ENCODE results near the gene POLD3. TPM values are rescaled to one million over a fixed set of nuclear protein-coding genes. Genes with fewer than 3 reads are reported as not detected.

Gene POLD3
- total and polyA plus RNA-seq, 10 of the 15 experiments (the other 5 are each of a cell fraction or from before 2014, with no cell fraction given), result 23.8 to 63.7 (median 38.7) TPM

DNA sequence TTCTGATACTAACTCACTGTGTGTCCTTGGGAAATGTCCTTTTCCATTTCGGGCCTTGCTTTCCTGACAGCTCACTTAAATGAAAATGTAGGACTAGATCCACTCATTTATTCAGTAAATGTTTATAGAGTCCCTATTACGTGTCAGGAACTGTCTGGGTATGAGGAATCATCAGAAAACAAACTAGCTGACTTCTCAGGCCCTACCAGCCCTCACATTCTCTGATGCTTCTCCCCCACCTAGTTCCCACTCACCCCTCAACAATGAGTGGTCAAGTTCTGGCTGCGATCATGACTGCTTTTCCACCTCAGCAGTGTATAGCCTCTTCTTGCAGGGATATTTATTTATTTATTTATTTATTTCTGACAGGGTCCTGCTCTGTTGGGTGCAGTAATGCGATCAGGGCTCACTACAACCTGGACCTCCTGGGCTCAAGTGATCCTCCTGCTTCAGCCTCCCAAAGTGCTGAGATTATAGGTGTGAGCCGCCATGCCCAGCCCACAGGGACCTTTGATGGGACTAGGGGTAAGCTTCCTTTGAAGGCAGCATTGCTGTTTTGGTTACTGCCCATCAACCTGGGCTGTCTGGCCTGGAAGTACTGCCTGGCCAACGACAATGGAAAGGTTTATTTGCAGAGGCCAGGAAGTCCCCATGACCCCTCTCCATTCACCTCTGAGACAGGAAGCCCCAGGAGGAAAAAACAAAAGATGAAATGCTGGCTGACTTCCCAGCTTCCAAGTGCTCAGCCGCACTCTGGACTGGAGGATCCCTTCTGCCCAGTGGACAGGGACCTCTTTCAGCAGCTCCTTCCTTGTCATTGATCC lies 33.1 kb upstream of the POLD3 start:
- Histone ChIP-seq H3K79me2 (ENCODE audit: control insufficient read depth, insufficient read depth, low read length) (no peaks in the 10 kb centered on the region), H3K27ac (ENCODE audit: control insufficient read depth, insufficient read depth) (no peak overlapping the region), H3K9me3 (replicated peaks; ENCODE audit: control insufficient read depth, insufficient read depth, low read length) (no peaks in the 10 kb centered on the region), H3K27me3 (replicated peaks in 1 of 2; ENCODE audit: control insufficient read depth in 2 of 2, insufficient read depth in 2 of 2, low read length in 1 of 2) (no peaks in the 10 kb centered on the region), H3K9ac (ENCODE audit: control insufficient read depth, insufficient read depth, low read length) (no peak overlapping the region), H3K36me3 (ENCODE audit: control insufficient read depth in 2 of 2, insufficient read depth in 2 of 2, low read length in 1 of 2) (no peaks in the 10 kb centered on the region), H3K4me1 (ENCODE audit: control insufficient read depth, insufficient read depth, low read length) (no peaks in the 10 kb centered on the region), H3K4me3 (no peak overlapping the region), H2AFZ (ENCODE audit: control insufficient read depth, low read depth, low read length) (no peak overlapping the region), H4K20me1 (ENCODE audit: control insufficient read depth, insufficient read depth) (no peaks in the 10 kb centered on the region), H3K4me2 (ENCODE audit: control insufficient read depth, insufficient read depth) (no peak overlapping the region)
- FAIRE-seq, result no peak
- TF ChIP-seq MTA2 (IDR thresholded peaks at IDR 0.05; ENCODE audit: low read depth) (no peak), NR2C1 (IDR thresholded peaks at IDR 0.05) (no peak), IRF4 (IDR thresholded peaks at IDR 0.05; ENCODE audit: low read depth, low read length) (no peak), NBN (IDR thresholded peaks at IDR 0.05) (no peak), KLF5 (IDR thresholded peaks at IDR 0.05; ENCODE audit: partially characterized antibody) (no peak), HCFC1 (IDR thresholded peaks at IDR 0.05; ENCODE audit: low read length) (no peak), RAD21 (IDR thresholded peaks at IDR 0.05; ENCODE audit: insufficient read depth, low read depth, low read length) (no peak), RCOR1 (conservative IDR thresholded peaks at IDR 0.05; ENCODE audit: low read depth, low read length) (no peak), ZNF217 (IDR thresholded peaks at IDR 0.05) (no peak), ZZZ3 (IDR thresholded peaks at IDR 0.05; ENCODE audit: control insufficient read depth, insufficient read length, low read depth) (no peak), KDM1A (IDR thresholded peaks at IDR 0.05; ENCODE audit: borderline replicate concordance) (no peak)
- TF ChIP-seq, protein P1, sequence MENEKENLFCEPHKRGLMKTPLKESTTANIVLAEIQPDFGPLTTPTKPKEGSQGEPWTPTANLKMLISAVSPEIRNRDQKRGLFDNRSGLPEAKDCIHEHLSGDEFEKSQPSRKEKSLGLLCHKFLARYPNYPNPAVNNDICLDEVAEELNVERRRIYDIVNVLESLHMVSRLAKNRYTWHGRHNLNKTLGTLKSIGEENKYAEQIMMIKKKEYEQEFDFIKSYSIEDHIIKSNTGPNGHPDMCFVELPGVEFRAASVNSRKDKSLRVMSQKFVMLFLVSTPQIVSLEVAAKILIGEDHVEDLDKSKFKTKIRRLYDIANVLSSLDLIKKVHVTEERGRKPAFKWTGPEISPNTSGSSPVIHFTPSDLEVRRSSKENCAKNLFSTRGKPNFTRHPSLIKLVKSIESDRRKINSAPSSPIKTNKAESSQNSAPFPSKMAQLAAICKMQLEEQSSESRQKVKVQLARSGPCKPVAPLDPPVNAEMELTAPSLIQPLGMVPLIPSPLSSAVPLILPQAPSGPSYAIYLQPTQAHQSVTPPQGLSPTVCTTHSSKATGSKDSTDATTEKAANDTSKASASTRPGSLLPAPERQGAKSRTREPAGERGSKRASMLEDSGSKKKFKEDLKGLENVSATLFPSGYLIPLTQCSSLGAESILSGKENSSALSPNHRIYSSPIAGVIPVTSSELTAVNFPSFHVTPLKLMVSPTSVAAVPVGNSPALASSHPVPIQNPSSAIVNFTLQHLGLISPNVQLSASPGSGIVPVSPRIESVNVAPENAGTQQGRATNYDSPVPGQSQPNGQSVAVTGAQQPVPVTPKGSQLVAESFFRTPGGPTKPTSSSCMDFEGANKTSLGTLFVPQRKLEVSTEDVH (IDR thresholded peaks at IDR 0.05; ENCODE audit: low read depth, partially characterized antibody), result no peak
- TF ChIP-seq, protein P2, sequence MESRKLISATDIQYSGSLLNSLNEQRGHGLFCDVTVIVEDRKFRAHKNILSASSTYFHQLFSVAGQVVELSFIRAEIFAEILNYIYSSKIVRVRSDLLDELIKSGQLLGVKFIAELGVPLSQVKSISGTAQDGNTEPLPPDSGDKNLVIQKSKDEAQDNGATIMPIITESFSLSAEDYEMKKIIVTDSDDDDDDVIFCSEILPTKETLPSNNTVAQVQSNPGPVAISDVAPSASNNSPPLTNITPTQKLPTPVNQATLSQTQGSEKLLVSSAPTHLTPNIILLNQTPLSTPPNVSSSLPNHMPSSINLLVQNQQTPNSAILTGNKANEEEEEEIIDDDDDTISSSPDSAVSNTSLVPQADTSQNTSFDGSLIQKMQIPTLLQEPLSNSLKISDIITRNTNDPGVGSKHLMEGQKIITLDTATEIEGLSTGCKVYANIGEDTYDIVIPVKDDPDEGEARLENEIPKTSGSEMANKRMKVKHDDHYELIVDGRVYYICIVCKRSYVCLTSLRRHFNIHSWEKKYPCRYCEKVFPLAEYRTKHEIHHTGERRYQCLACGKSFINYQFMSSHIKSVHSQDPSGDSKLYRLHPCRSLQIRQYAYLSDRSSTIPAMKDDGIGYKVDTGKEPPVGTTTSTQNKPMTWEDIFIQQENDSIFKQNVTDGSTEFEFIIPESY (IDR thresholded peaks at IDR 0.05), result no peak
- in situ Hi-C loops (cut with MboI) (no loop called here), intact Hi-C loops (cut with micrococcal nuclease; ENCODE audit: unreplicated experiment) (no loop called here)
- CTCF ChIA-PET, result no interaction called here
- POLR2A ChIA-PET, result no interaction called here
- RAD21 ChIA-PET (ENCODE audit: unreplicated experiment), result no interaction called here
- DNase-seq (ENCODE audit: low read depth, low spot score), result no peak
- WGBS (ENCODE audit: insufficient coverage, insufficient replicate concordance, low lambda C conversion rate, missing lambda C conversion rate), result 14% methylated on average over 7 of the region's 7 CpGs
- SMC1A ChIA-PET (ENCODE audit: uncharacterized antibody, unreplicated experiment), result no interaction called here
- no TSS peak for BruUV-seq (replicated peaks)
- no peak for ATAC-seq
